ENCODE results near the gene EMC9. TPM values are rescaled to one million over a fixed set of nuclear protein-coding genes. Genes with fewer than 3 reads are reported as not detected.

Gene EMC9
- total and polyA plus RNA-seq, 2 of the 8 experiments (the other 6 are each of a cell fraction or from before 2014, with no cell fraction given) = 38.4 to 47.2 TPM

GRCh38 chr14:24135584-24135833 is 5.9 kb downstream of the EMC9 start (continued):
- TF ChIP-seq CTCF (IDR thresholded peaks at IDR 0.05; ENCODE audit: control extremely low read depth in 1 of 3, insufficient read depth in 1 of 3, low read depth in 1 of 3, low read length in 3 of 3) = no peak
- no peak for TF ChIP-seq SIX5 (IDR thresholded peaks at IDR 0.05; ENCODE audit: low read depth, low read length)
- TF ChIP-seq RXRA (IDR thresholded peaks at IDR 0.05; ENCODE audit: insufficient read depth, low read depth, low read length) = no peak
- TF ChIP-seq YY1 (IDR thresholded peaks at IDR 0.05; ENCODE audit: low read depth, low read length) = no peak
- no peak for TF ChIP-seq CTBP2 (IDR thresholded peaks at IDR 0.05; ENCODE audit: borderline replicate concordance, insufficient read depth, insufficient read length, low read length)

Measured in H1 (cell line).